HG03025 (cell line): ENCODE measurements around the gene STK10.

Experiments
- ATAC-seq: cut with Tn5 transposase; IDR thresholded peaks from one replicate; pipeline ENCODE4 v1.9.1; 2021; ENCODE audit warnings: mild to moderate bottlenecking, moderate library complexity; ENCODE audit not compliant: unreplicated experiment, low FRiP score

The STK10 gene

DNA sequence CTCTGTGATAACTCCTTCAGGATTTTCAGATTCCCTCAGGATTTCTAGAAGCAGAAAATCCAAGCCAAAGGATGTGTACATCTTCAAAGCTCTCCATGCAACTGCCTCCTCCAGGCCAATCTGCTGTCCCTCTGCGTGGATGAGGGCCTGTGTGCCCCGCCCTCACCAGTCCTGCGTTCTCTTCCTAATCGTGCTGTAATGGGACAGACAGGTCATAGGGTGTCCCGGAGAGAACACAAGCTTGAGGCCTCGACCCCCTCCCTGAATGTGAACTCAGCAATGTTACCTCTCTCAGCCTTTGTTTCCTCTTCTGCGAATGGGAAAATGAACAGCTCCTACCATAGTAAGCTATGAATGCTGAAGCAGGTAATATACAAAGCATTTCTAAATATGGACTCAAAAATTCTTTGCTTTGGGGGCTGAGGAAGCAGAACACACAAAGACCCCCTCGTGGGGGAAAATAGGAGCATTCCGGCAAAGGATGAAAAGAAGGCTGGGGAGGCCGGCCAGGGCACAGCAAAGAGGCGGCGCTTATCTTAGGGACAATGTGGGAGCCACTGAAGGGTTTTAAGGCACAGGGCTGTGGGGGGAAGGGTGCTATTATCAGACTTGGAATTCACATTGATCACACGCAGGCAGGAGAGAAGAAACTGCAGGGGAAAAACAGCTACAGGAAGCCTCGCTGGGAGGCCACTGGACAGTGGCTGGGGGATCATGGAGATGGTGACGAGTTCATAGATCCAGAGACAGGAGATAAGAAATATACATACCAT, 124.4 kb downstream of the STK10 start:
- ATAC-seq = no peak

DNA sequence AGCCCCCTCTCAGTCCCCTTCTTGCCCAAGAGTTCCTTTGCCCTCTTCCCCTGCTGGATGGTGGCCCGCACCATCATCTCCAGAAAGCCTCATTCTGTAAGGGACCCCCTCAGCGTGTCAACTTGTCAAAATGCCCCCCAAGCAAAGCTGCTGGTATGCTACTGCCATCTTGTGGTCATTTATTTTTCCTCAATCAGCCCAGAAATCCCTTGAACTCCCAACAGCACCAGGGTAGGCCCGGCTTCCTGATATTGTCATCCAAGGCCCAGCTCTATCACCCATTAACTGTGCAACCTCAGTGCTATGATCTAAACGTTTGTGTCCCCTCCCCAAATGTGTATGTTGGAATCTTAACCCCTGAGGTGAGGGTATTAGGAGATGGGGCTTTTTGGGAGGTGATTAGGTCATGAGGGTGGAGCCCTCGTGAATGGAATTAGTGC, 128.3 kb downstream of the STK10 start:
- no peak for ATAC-seq

DNA sequence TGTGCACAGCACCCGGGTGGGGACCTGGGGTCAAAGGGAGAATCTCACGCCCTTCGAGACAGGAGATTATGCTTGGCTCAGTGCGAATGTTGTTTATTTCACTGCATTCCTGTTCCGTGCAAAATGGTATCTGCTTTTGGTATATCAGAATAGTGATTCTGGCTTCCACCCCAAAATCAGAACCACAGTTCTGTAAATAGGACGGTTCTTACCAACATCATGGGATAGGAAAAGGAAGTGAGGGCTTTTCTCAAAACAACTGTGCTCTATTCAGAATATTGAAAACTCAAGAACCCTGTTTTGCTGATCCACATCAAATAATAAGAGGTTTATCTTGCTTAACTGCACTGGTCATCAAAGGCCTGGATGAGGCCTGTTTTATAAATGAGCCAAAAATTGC, 129.9 kb downstream of the STK10 start:
- ATAC-seq = no peak

GRCh38 chr5:172055996-172056395, 132.0 kb downstream of the STK10 start:
- ATAC-seq = no peak

DNA sequence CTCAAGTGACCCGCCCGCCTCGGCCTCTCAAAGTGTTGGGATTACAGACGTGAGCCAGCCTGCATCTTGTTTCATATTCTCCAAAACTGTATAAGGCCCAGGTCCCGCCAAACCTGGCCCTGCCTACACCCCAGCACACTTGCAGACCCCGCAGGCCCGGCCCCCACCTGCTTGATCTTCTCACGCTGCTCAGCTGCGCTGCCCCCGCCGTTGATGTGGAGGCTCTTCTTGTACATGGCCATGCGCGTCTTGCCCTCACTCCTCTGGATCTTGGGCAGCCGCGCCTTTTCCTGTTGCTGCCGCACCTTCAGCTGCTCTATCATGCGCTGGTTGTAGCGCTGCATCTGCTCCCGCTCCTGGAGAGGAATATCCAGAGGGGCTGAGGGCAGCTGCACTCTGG, 132.6 kb downstream of the STK10 start:
- ATAC-seq = no peak

DNA sequence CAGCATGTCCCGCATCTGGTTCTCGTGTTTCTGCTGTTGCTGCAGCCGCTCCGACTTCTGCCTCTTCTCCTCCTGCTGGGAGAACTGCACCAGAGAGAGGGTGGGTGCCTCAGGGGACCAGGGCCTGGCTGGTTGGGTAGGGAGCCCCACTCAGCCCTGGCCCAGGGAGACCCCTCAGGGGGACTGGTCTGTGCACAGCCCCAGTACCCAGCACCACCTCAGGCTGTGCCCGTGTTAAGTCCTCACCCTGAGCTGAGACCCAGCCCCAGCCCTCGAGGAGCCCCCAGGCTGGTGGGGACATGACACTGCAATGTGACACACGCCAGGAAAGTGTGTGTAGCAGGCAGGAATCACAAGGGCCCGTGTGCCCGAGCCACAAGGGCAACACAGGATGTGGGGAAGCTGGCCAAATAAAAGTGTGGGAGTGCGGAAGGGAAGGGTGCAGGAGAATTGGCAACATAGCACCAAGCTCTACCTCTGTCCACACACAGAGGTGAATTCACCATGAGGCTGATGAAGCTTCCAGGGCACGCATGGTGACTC, 133.3 kb downstream of the STK10 start:
- ATAC-seq = no peak

DNA sequence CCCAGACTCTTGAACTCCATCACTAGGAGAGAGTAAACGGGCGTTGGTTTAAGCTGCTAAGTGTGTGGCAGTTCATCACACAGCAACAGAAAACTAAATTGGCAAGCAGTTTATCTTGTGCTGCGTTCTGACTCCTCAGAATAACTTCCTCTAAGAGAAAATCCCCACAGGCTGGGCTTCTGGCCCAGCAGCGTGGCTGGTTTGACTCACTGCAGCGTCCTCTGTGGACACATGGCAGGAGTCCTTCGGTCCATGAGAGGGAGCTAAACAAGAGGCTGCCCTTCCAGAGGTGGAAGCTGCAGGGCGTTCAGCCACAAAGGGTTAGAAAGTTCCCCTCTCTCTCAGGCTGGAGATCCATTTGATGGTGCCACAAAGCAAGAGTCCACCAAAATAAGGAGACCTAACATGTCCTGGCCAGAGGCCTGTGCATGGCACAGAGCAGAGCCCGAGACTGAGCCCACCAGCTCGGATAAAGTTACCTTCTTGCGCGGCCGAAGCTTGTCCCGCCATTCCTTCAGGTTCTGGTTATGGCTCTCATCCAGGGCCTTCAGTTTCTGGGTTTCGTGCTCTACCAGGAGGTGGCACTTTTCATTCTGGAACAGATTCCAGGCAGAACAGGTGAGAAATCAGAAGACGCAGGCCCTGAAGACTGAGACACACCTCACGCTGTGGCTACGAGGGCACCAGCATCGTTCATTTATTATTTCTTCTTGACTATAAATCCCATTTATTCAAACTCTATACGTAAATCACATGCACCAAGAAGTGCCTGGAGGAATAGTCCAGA, 135.4 kb downstream of the STK10 start:
- ATAC-seq = no peak

GRCh38 chr5:172051643-172052339, 136.2 kb downstream of the STK10 start:
- no peak for ATAC-seq

GRCh38 chr5:172050080-172050479, 137.9 kb downstream of the STK10 start:
- ATAC-seq = no peak

- ATAC-seq = no peak
Observed at GRCh38 chr5:172049226-172049796, 138.7 kb downstream of the STK10 start.

GRCh38 chr5:172048539-172049101, 139.4 kb downstream of the STK10 start:
- ATAC-seq = no peak

DNA sequence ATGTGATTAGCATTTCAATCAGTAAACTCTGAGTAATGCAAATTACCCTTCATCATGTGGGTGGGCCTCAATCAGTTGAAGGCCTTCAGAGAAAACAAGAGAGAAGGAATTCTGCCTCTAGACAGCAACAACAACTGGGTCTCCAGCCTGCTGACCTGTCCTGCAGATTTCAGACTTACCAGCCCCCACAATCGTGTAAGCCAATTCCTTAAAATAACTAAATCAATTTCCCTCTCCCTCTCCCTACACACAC, 139.9 kb downstream of the STK10 start:
- ATAC-seq = no peak

- ATAC-seq = no peak
Observed at GRCh38 chr5:172046593-172046992, 141.4 kb downstream of the STK10 start.

DNA sequence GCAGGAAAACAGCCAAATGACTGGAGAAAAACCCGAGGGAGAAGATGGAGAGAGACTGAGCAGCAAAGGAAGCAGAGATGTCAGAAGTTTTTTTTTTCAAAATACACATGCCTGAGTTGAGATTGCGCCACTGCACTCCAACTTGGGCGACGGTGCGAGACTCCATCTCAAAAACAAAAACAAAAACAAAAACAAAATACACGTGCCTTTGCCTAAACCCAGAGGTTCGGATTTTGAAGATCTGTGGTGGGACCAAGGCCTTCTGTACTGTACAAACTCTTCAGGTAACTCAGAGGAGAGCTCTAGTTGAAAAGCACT, 142.8 kb downstream of the STK10 start:
- no peak for ATAC-seq

DNA sequence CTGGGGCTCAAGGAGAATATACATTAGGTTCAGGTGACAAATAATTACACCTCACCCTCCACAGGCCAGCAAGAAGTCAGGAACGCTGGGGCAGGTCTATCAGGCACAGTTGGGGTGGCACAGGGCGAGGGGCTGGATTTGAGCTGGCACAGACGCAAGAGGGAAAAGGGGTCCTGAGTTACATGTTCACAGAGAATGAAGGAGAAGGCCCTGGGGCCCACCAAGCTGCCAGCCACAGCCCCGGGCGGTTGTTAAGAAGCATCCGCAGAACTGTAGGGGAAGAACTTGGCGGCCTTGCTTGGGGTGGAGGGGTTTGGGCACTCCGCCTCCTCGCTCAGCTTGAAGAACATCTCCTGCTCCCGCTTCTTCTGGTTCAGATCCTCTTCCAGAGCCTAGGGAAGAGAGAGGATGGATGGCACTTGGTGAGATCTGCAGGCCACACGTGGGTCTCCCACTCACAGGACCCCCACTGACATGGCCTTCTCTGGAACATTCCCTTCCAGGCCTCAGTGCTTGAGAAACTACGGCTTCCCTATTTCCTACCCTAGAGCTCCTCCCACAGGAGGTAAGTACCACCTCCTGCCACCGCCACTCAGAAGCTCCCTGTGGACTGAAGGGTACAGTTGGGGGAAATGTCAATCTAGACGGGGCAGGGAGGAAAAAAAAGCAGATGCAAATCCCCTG, 143.3 kb downstream of the STK10 start:
- ATAC-seq = no peak

GRCh38 chr5:172043865-172044264, 144.2 kb downstream of the STK10 start:
- no peak for ATAC-seq

- ATAC-seq = no peak
Observed at GRCh38 chr5:172042183-172042582, 145.8 kb downstream of the STK10 start.

- no peak for ATAC-seq
Observed at GRCh38 chr5:172038167-172038566, 149.9 kb downstream of the STK10 start.

GRCh38 chr5:172035049-172035448, 153.0 kb downstream of the STK10 start:
- ATAC-seq = peak; percentile 91

- ATAC-seq = no peak
Observed at GRCh38 chr5:172031894-172032461, 156.0 kb downstream of the STK10 start.
